ENCODE data around the gene GCG.

The GCG gene

GRCh38 chr2:162175714-162176113 is 23.7 kb upstream of the GCG start:
- Histone ChIP-seq H3K4me3 (replicated peaks; ENCODE audit: insufficient read depth, low read length) (no peak overlapping the region), H3K27me3 (ENCODE audit: insufficient read depth, poor library complexity, severe bottlenecking) (peaks cover 9% of the 10 kb centered on the region), H3K27ac (replicated peaks) (no peak overlapping the region)
- no peak for DNase-seq (ENCODE audit: low read depth in 1 of 2, low spot score in 1 of 2)
- TF ChIP-seq SPI1 (IDR thresholded peaks at IDR 0.05; ENCODE audit: borderline replicate concordance, low read depth) (no peak), CTCF (IDR thresholded peaks at IDR 0.05; ENCODE audit: insufficient read depth, low read length) (no peak), GABPA (IDR thresholded peaks at IDR 0.05; ENCODE audit: low read depth) (no peak), POLR2AphosphoS5 (IDR thresholded peaks at IDR 0.05; ENCODE audit: low read depth) (no peak), REST (IDR thresholded peaks at IDR 0.05; ENCODE audit: insufficient replicate concordance, low read depth) (no peak)

DNA sequence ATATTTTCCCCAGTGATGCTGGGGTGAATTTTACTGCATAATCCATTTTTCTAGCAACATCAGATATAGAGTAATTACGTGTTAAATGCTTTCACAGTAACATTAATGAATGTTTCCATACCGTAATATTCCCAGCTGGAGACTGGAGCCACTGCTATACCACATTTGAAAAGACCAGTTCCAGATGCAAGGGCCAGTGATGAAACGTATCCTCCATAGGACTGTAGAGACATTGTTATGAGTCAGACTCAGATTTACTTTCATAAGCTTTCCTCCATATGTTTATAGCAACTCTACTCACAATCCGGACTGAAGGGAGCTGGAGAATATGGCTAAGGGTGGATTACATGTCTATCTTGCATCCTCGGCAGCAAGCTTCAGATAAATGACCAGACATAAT is 22.7 kb upstream of the GCG start:
- Histone ChIP-seq H3K27me3 (ENCODE audit: insufficient read depth, poor library complexity, severe bottlenecking) (peaks cover 9% of the 10 kb centered on the region), H3K4me3 (replicated peaks; ENCODE audit: insufficient read depth, low read length) (no peak overlapping the region), H3K27ac (replicated peaks) (no peak overlapping the region)
- no peak for DNase-seq (ENCODE audit: low read depth in 1 of 2, low spot score in 1 of 2)
- TF ChIP-seq GABPA (IDR thresholded peaks at IDR 0.05; ENCODE audit: low read depth) (no peak), POLR2AphosphoS5 (IDR thresholded peaks at IDR 0.05; ENCODE audit: low read depth) (no peak), REST (IDR thresholded peaks at IDR 0.05; ENCODE audit: insufficient replicate concordance, low read depth) (no peak), CTCF (IDR thresholded peaks at IDR 0.05; ENCODE audit: insufficient read depth, low read length) (no peak), SPI1 (IDR thresholded peaks at IDR 0.05; ENCODE audit: borderline replicate concordance, low read depth) (no peak)

GRCh38 chr2:162172802-162173370 is 20.8 kb upstream of the GCG start:
- Histone ChIP-seq H3K4me3 (replicated peaks; ENCODE audit: insufficient read depth, low read length) (no peak overlapping the region), H3K27me3 (ENCODE audit: insufficient read depth, poor library complexity, severe bottlenecking) (peaks cover 9% of the 10 kb centered on the region), H3K27ac (replicated peaks) (no peak overlapping the region)
- no peak for DNase-seq (ENCODE audit: low read depth in 1 of 2, low spot score in 1 of 2)
- TF ChIP-seq SPI1 (IDR thresholded peaks at IDR 0.05; ENCODE audit: borderline replicate concordance, low read depth) (no peak), GABPA (IDR thresholded peaks at IDR 0.05; ENCODE audit: low read depth) (no peak), CTCF (IDR thresholded peaks at IDR 0.05; ENCODE audit: insufficient read depth, low read length) (no peak), REST (IDR thresholded peaks at IDR 0.05; ENCODE audit: insufficient replicate concordance, low read depth) (no peak), POLR2AphosphoS5 (IDR thresholded peaks at IDR 0.05; ENCODE audit: low read depth) (no peak)
